Measurements from ENCODE around the gene PXK. TPM values are rescaled to one million over a fixed set of nuclear protein-coding genes. Genes with fewer than 3 reads are reported as not detected.

PXK gene
- total RNA-seq, 2 donors from 2014 or later: 19.6 to 21.8 TPM

DNA sequence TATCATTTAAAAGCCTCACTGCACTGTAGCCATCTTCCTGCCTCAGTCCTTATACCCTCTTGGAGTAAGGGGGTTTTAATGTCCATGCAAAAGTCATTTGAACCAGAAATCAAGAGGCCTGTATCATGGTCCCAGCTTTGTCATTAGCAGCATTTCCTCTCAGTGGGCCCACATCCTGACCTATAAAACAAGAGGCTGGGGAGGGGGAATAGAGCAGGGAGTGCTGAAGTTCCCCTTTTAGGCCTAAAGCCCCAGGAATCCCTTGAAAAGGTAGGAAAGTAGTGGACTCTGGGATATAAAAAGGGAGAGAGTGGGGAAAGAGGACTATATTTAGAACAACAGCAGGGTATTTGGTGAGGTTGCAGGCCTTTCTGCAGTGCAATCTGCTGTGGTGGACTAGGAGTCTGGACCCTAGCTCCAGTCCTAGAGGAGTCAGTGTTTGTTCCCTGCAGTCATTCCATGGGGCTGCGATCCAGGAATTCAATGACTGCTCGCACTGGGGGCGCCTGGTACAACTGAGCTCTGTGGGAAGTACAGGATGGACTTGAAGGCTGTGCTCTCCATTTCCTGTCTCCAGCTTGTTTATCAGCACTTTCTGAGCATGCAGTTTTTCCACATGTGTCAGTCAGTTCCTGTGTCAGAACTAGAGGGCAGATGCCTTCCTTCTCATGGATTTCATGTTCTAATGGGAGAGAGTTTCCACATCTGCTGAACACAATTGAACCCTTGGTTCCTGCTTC lies 54.1 kb downstream of the PXK start:
- Histone ChIP-seq H3K27ac (peak overlapping the region; percentile 0 to 32), H3K4me3 (no peak overlapping the region), H3K36me3 (no peaks in the 10 kb centered on the region), H3K9me3 (no peaks in the 10 kb centered on the region), H3K27me3 (replicated peaks; ENCODE audit: insufficient read depth) (no peaks in the 10 kb centered on the region), H3K4me1 (replicated peaks) (peaks cover 5% of the 10 kb centered on the region)
- WGBS: 59% methylated on average over 3 of the region's 3 CpGs
- TF ChIP-seq, protein P1, sequence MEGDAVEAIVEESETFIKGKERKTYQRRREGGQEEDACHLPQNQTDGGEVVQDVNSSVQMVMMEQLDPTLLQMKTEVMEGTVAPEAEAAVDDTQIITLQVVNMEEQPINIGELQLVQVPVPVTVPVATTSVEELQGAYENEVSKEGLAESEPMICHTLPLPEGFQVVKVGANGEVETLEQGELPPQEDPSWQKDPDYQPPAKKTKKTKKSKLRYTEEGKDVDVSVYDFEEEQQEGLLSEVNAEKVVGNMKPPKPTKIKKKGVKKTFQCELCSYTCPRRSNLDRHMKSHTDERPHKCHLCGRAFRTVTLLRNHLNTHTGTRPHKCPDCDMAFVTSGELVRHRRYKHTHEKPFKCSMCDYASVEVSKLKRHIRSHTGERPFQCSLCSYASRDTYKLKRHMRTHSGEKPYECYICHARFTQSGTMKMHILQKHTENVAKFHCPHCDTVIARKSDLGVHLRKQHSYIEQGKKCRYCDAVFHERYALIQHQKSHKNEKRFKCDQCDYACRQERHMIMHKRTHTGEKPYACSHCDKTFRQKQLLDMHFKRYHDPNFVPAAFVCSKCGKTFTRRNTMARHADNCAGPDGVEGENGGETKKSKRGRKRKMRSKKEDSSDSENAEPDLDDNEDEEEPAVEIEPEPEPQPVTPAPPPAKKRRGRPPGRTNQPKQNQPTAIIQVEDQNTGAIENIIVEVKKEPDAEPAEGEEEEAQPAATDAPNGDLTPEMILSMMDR (IDR thresholded peaks at IDR 0.05): no peak
- TF ChIP-seq POLR2AphosphoS5 (IDR thresholded peaks at IDR 0.05) (no peak), POLR2A (IDR thresholded peaks at IDR 0.05) (no peak)
- DNase-seq (ENCODE audit: low spot score): no peak
- intact Hi-C loops (cut with DNase I): no loop called here

DNA sequence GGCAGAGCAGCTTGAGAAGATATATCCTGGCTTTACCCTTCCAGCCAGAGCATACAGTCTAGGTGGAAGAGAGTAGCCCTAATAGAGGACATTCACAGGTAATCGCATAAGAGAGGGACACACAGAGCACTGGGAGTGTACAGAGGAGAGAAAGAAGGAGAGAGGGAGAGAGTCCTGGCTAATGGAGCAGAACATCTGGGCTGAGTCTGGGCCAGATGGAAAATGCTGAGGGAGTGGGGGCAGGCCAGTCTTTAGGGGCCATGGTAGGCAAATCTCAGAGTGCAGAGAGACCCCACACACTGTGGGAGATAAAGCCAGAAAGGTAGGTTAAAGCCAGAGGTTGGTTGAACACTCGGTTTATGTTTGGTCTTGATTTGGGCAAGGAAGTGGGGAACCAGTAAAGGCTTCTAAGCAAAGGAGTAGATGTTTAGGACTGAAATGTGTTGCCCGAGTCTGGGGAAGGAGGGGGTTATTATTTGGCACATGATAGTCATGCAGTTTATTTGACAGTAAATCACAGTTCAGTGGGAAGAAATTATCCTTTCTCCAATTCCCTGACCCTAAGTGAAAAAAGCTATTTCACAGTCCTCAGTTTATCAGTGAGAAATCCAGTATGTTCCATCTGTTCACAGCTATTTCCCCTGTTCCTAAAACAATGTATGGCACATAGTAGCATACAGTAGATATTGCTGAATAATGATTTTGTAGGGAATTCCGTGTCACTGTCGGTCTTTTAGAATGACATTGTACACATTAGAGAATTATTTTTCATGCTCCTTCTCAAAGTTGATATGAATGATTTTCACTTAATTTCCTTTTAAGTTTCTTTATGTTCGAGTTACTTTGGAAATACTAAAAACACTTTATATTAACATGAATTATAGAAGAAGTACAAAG lies 55.2 kb downstream of the PXK start:
- TF ChIP-seq POLR2A (IDR thresholded peaks at IDR 0.05): no peak
- TF ChIP-seq, protein P1 (IDR thresholded peaks at IDR 0.05): no peak
- no peak for TF ChIP-seq POLR2AphosphoS5 (IDR thresholded peaks at IDR 0.05)
- Histone ChIP-seq H3K4me3 (no peak overlapping the region), H3K4me1 (replicated peaks) (peaks cover 5% of the 10 kb centered on the region), H3K9me3 (no peaks in the 10 kb centered on the region), H3K27ac (peak overlapping the region; percentile 6 to 32), H3K27me3 (replicated peaks; ENCODE audit: insufficient read depth) (no peaks in the 10 kb centered on the region), H3K36me3 (no peaks in the 10 kb centered on the region)
- intact Hi-C loops (cut with DNase I): no loop called here
- WGBS: 66% methylated on average over 6 of the region's 6 CpGs
- no peak for DNase-seq (ENCODE audit: low spot score)

DNA sequence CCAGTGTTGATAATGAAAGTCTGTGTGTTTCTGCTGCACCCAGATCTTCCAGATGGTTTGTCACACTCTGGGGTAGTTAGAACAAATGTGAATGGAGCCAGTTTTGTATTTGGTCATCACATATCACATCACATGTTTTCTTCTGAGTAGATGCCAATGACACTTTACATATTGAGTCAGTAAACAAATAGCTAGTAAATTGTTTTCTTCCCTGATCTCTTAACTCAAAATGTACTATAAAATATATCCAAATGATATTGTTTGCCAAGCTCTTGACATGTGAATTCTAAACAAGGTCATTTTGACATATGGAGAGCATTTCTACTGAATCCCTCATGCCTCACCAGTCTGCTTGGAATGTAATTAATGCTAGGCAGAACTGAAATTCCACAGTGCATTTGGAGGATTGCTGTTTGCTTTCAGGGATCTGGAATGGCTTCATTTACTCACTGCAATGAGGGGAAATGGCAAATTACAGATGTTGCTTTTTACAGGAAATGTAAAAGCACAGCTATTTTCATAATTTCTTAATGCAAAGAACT lies 55.9 kb downstream of the PXK start:
- Histone ChIP-seq H3K27ac (no peak overlapping the region), H3K36me3 (no peaks in the 10 kb centered on the region), H3K27me3 (replicated peaks; ENCODE audit: insufficient read depth) (no peaks in the 10 kb centered on the region), H3K9me3 (no peaks in the 10 kb centered on the region), H3K4me1 (replicated peaks) (peaks cover 5% of the 10 kb centered on the region), H3K4me3 (no peak overlapping the region)
- intact Hi-C loops (cut with DNase I): no loop called here
- TF ChIP-seq POLR2A (IDR thresholded peaks at IDR 0.05) (no peak), POLR2AphosphoS5 (IDR thresholded peaks at IDR 0.05) (no peak)
- TF ChIP-seq, protein P1 (IDR thresholded peaks at IDR 0.05): no peak
- no peak for DNase-seq (ENCODE audit: low spot score)

DNA sequence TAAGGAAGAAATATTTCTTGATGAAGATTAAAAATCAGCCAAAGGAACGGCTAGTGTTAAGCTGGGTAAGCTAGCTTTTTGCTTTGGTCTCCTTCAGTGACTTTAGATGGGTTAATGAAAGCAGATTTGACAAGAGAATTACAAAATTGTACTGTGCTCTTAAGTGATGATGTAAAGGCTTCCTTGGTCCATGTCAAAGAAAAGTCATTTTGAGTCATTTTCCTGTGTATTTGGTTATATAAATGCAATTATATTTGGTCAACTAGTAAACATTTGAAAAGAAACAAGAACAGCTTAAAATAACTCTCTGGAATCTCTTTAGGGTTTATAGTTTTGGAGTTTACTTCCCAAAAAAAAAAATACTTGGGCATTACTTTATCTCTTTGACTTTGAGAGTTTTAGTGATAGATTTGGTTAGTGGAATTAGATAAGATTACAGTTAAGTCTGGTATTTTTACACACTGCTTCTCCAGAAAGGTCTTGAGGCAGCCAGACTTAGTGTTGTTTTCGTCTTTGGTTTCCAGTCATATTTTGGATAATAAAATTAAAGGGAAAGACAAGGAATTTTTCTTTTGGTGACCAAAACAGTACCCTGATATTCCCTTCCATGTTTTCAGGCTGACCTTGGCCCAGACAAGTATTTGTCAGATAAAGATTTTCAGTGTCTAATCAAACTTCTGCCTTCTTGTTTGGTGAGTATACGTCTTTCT lies 58.6 kb downstream of the PXK start:
- Histone ChIP-seq H3K36me3 (no peaks in the 10 kb centered on the region), H3K4me3 (no peak overlapping the region), H3K27me3 (replicated peaks; ENCODE audit: insufficient read depth) (no peaks in the 10 kb centered on the region), H3K27ac (no peak overlapping the region), H3K9me3 (no peaks in the 10 kb centered on the region), H3K4me1 (replicated peaks) (peaks cover 5% of the 10 kb centered on the region)
- no peak for TF ChIP-seq POLR2AphosphoS5 (IDR thresholded peaks at IDR 0.05)
- TF ChIP-seq, protein P1 (IDR thresholded peaks at IDR 0.05): no peak
- TF ChIP-seq POLR2A (IDR thresholded peaks at IDR 0.05): no peak
- intact Hi-C loops (cut with DNase I): no loop called here
- WGBS: 63% methylated on average over 3 of the region's 3 CpGs
- DNase-seq (ENCODE audit: low spot score): no peak
